K562 treated with DMSO at 1 percent for 12 hours (cell line): ENCODE measurements around the gene TUBB8. TPM values are rescaled to one million over a fixed set of nuclear protein-coding genes. Genes with fewer than 3 reads are reported as not detected.

ENCODE experiments used
- total RNA-seq: library from RNA; unstranded; fragments of 300-600 nt; gene quantifications from 2 replicates; pipeline ENCODE4 v1.2.3, GENCODE V29; 2022; ENCODE audit not compliant: insufficient read depth

The TUBB8 gene
- not detected in 2 replicates for total RNA-seq

GRCh38 chr10:48996-49395, at the start of gene TUBB8:
TUBB8 (minus strand) TSS chr10:49296; CDS start chr10:49238, 58 bp downstream.

Other genes with a start within 250 kb of the TUBB8 start
- gene ZMYND11, start 86.2 kb upstream of the TUBB8 start, total RNA-seq = 4.4 and 7.4 TPM in 2 replicates